K562 (cell line): Measurements from ENCODE around the gene NBPF14. TPM values are rescaled to one million over a fixed set of nuclear protein-coding genes. Genes with fewer than 3 reads are reported as not detected.
"Not testable (repeated sequence)": the region's sequence is repeated elsewhere in the genome, so short reads cannot be mapped to it uniquely, and the experiment has no call there.

Experiments used
- BCOR ChIP-seq: fragments of 450-650 bp; IDR thresholded peaks from 2 replicates; pipeline ENCODE4 v1.6.1; 2016
- BMI1 ChIP-seq: fragments of 150-350 bp; IDR thresholded peaks from 2 replicates; pipeline ENCODE4 v1.6.1; 2014; ENCODE audit warnings: low read length
- CXXC5 ChIP-seq: fragments of 250-450 bp; sonication (Bioruptor Pico); IDR thresholded peaks from 2 replicates; pipeline ENCODE4 v1.8.0; 2022; ENCODE audit warnings: inconsistent platforms, mild to moderate bottlenecking, moderate library complexity
- DLX4 ChIP-seq: fragments of 250-450 bp; sonication (Bioruptor Pico); IDR thresholded peaks from 2 replicates; pipeline ENCODE4 v1.6.1; 2021; ENCODE audit warnings: mild to moderate bottlenecking
- ELF4 ChIP-seq: fragments of 450-650 bp; formaldehyde crosslinking; IDR thresholded peaks from 2 replicates; pipeline ENCODE4 v1.4.0; 2022; ENCODE audit warnings: missing genetic modification characterization
- FOXK2 ChIP-seq, 2 experiments: fragments of 450-650 bp; IDR thresholded peaks in 1 of 2; conservative IDR thresholded peaks in 1 of 2; 2 replicates each; pipeline ENCODE4 v1.6.1; 2016; ENCODE audit warnings: low read depth in 2 of 2, mild to moderate bottlenecking in 1 of 2
- KLF10 ChIP-seq: fragments of 250-450 bp; sonication (Bioruptor Pico); IDR thresholded peaks from 2 replicates; pipeline ENCODE4 v1.6.1; 2021; ENCODE audit warnings: matching md5 sums
- MAZ ChIP-seq, 2 experiments: fragments of 450-650 bp in 1 of 2; sonication (generic) in 1 of 2; formaldehyde crosslinking; IDR thresholded peaks in 1 of 2; conservative IDR thresholded peaks in 1 of 2; 2 replicates each; pipeline versions ENCODE4 v1.4.0 to v1.5.0; 2020; ENCODE audit warnings: mild to moderate bottlenecking in 1 of 2, missing genetic modification reagents in 1 of 2
- MTA2 ChIP-seq: fragments of 450-650 bp; IDR thresholded peaks from 2 replicates; pipeline ENCODE4 v1.6.1; 2016; ENCODE audit warnings: low read depth
- NCOA4 ChIP-seq: fragments of 450-650 bp; IDR thresholded peaks from 2 replicates; pipeline ENCODE4 v1.6.1; 2018; ENCODE audit warnings: mild to moderate bottlenecking; ENCODE audit not compliant: partially characterized antibody
- SNAPC5 ChIP-seq: fragments of 250-450 bp; sonication (Bioruptor Pico); IDR thresholded peaks from 2 replicates; pipeline ENCODE4 v1.8.0; 2021; ENCODE audit warnings: moderate library complexity, mild to moderate bottlenecking, inconsistent platforms
- SOX6 ChIP-seq: fragments of 450-650 bp; IDR thresholded peaks from 2 replicates; pipeline ENCODE4 v1.6.1; 2014; ENCODE audit warnings: mild to moderate bottlenecking
- ZBTB2 ChIP-seq: fragments of 450-650 bp; IDR thresholded peaks from 2 replicates; pipeline ENCODE4 v1.6.1; 2016; ENCODE audit warnings: antibody characterized with exemption
- ZKSCAN8 ChIP-seq: fragments of 200-800 bp; sonication (Bioruptor generic); IDR thresholded peaks from 2 replicates; pipeline ENCODE4 v1.6.1; 2016; ENCODE audit warnings: missing genetic modification characterization, missing compliant biosample characterization
- ZNF263 ChIP-seq: sonication (generic); formaldehyde crosslinking; IDR thresholded peaks from 2 replicates; pipeline ENCODE4 v1.8.0; 2022; ENCODE audit warnings: mild to moderate bottlenecking, missing genetic modification reagents, borderline replicate concordance
- ZNF282 ChIP-seq: sonication (generic); formaldehyde crosslinking; IDR thresholded peaks from 2 replicates; pipeline ENCODE4 v1.8.1; 2023; ENCODE audit warnings: missing genetic modification reagents
- ZNF551 ChIP-seq: fragments of 250-450 bp; sonication (Bioruptor Pico); IDR thresholded peaks from 2 replicates; pipeline ENCODE4 v1.5.0; 2021; ENCODE audit warnings: mild to moderate bottlenecking, moderate library complexity
- ZNF77 ChIP-seq: fragments of 250-450 bp; sonication (Bioruptor Pico); IDR thresholded peaks from 2 replicates; pipeline ENCODE4 v1.5.0; 2020
- polyA plus RNA-seq, 8 experiments: library from polyadenylated mRNA; depleted of rRNA in 4 of 8; stranded (reverse) in 5 of 8; unstranded in 3 of 8; fragments of >200 nt; fragmentation: Nextera tagmentation in 2 of 8; fragmentation: Illumina TruSeq in 1 of 8; extraction: Ambion mirVana in 2 of 8; extraction: Trizol in 1 of 8; gene quantifications; 2 replicates each; pipeline versions ENCODE4 v1.2.1 to v1.2.3, GENCODE V29; 2011 to 2014; ENCODE audit warnings: inconsistent platforms in 1 of 8, missing spikeins in 1 of 8
- total RNA-seq, 7 experiments: library from RNA; depleted of rRNA in 6 of 7; stranded (reverse); fragments of >200 nt in 6 of 7; fragmentation: Illumina TruSeq in 2 of 7; extraction: Trizol in 2 of 7; gene quantifications; 2 replicates each; pipeline versions ENCODE4 v1.2.1 to v1.2.3, GENCODE V29; 2011 to 2021; ENCODE audit warnings: low replicate concordance in 1 of 7
- TF ChIP-seq, protein P1 (sequence below), 2 experiments: IDR thresholded peaks in 1 of 2; conservative IDR thresholded peaks in 1 of 2; 2 replicates each; pipeline ENCODE4 v1.6.1; 2016; ENCODE audit warnings: low read depth in 2 of 2, mild to moderate bottlenecking in 1 of 2, missing compliant biosample characterization in 1 of 2, missing genetic modification characterization in 1 of 2, moderate library complexity in 1 of 2
- TF ChIP-seq, protein P2 (sequence below), 3 experiments: IDR thresholded peaks in 2 of 3; conservative IDR thresholded peaks in 1 of 3; 2 replicates each; pipeline ENCODE4 v1.5.1; 2011 to 2012; ENCODE audit warnings: low read length in 3 of 3, mild to moderate bottlenecking in 3 of 3, control low read depth in 2 of 3, improper control_type of control experiment in 1 of 3, inconsistent platforms in 1 of 3, low read depth in 1 of 3, mixed read lengths in 1 of 3, moderate library complexity in 1 of 3; ENCODE audit not compliant: insufficient read depth in 2 of 3
- TF ChIP-seq, protein P3 (sequence below): sonication (generic); formaldehyde crosslinking; IDR thresholded peaks from 2 replicates; pipeline ENCODE4 v1.9.0; 2022; ENCODE audit warnings: mild to moderate bottlenecking, missing genetic modification reagents

Gene NBPF14
- total and polyA plus RNA-seq, 9 of the 15 experiments (the other 6 are each of a cell fraction or from before 2014, with no cell fraction given): 0.99 to 10.6 (median 6.1) TPM

DNA sequence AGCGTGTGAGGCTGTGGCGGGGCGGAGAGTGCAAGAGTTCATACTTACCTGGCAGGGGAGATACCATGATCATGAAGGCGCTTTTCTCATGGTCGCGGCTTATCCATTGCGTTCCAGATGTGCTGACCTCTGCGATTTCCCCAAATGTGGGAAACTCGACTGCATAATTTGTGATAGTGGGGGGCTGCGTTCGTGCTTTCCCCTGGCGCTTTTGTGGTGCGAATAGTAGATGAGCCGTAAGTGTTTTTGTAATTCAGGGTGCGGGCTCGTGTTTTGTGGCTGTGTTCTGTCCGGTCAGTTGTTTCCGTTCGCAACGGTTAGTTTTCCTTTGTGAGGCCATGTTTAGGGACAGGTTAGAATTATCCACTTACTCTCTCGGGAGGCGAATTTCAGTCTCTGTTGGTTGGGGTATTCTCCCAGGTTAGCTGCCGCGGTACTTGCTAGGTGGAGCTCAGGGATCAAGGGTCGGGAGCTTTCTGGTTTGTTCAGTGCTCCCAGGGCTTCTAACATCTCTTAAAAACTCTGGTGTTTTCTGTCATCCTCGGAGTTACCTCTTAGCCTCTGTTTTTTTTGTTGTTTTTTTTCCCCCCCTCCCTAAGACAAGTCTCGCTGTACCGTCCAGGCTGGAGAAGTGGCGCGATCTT is 73.1 kb downstream of the NBPF14 start (continued):
- TF ChIP-seq, protein P1, sequence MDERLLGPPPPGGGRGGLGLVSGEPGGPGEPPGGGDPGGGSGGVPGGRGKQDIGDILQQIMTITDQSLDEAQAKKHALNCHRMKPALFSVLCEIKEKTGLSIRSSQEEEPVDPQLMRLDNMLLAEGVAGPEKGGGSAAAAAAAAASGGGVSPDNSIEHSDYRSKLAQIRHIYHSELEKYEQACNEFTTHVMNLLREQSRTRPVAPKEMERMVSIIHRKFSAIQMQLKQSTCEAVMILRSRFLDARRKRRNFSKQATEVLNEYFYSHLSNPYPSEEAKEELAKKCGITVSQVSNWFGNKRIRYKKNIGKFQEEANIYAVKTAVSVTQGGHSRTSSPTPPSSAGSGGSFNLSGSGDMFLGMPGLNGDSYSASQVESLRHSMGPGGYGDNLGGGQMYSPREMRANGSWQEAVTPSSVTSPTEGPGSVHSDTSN (CRISPR knock-in tag; IDR thresholded peaks at IDR 0.05; ENCODE audit: low read depth): not testable (repeated sequence)
- TF ChIP-seq, protein P1 (tag; conservative IDR thresholded peaks at IDR 0.05; ENCODE audit: low read depth): peak; percentile 32; the same call in 1 of the 2 replicates
- TF ChIP-seq NCOA4 (peak; percentile 89), ZNF282 (CRISPR knock-in tag) (peak; percentile 55; the same call in 1 of the 2 replicates), MTA2 (peak; percentile 47), ZKSCAN8 (peak; percentile 60; the same call in 1 of the 2 replicates), DLX4 (peak; percentile 96), BCOR (peak; percentile 89), ZNF77 (CRISPR knock-in tag) (peak; percentile 97), ZNF551 (CRISPR knock-in tag) (peak; percentile 98), FOXK2 (conservative IDR thresholded peaks at IDR 0.05 in 1 of 2, IDR thresholded peaks at IDR 0.05 in 1 of 2; ENCODE audit: low read depth in 2 of 2) (peak; percentile 84 to 85), BMI1 (peak; percentile 18; the same call in 1 of the 2 replicates), CXXC5 (CRISPR knock-in tag) (peak; percentile 89), SOX6 (peak; percentile 88), ZBTB2 (peak; percentile 68; the same call in 1 of the 2 replicates), ZNF263 (CRISPR knock-in tag) (peak; percentile 52; the same call in 1 of the 2 replicates), MAZ (CRISPR knock-in tag; conservative IDR thresholded peaks at IDR 0.05 in 1 of 2, IDR thresholded peaks at IDR 0.05 in 1 of 2) (peak; percentile 86 to 99), SNAPC5 (CRISPR knock-in tag) (peak; percentile 91), ELF4 (peak; percentile 100), KLF10 (CRISPR knock-in tag) (peak; percentile 98)
- TF ChIP-seq, protein P2, sequence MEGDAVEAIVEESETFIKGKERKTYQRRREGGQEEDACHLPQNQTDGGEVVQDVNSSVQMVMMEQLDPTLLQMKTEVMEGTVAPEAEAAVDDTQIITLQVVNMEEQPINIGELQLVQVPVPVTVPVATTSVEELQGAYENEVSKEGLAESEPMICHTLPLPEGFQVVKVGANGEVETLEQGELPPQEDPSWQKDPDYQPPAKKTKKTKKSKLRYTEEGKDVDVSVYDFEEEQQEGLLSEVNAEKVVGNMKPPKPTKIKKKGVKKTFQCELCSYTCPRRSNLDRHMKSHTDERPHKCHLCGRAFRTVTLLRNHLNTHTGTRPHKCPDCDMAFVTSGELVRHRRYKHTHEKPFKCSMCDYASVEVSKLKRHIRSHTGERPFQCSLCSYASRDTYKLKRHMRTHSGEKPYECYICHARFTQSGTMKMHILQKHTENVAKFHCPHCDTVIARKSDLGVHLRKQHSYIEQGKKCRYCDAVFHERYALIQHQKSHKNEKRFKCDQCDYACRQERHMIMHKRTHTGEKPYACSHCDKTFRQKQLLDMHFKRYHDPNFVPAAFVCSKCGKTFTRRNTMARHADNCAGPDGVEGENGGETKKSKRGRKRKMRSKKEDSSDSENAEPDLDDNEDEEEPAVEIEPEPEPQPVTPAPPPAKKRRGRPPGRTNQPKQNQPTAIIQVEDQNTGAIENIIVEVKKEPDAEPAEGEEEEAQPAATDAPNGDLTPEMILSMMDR (IDR thresholded peaks at IDR 0.05 in 2 of 3, conservative IDR thresholded peaks at IDR 0.05 in 1 of 3; ENCODE audit: insufficient read depth in 2 of 3, low read depth in 1 of 3, low read length in 3 of 3): peak in 1 of 3 experiments; percentile 9; a peak in 1 of 6 replicates
- TF ChIP-seq, protein P3, sequence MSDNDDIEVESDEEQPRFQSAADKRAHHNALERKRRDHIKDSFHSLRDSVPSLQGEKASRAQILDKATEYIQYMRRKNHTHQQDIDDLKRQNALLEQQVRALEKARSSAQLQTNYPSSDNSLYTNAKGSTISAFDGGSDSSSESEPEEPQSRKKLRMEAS (CRISPR knock-in tag): peak; percentile 72
